Midbrain (tissue), 1 donor: ENCODE data around the gene CCNE1.
"Not testable (repeated sequence)": the region's sequence is repeated elsewhere in the genome, so short reads cannot be mapped to it uniquely, and the experiment has no call there.

Experiments used
- DNase-seq: peaks from one replicate; lab custom pipeline; 2025; lab: John Stamatoyannopoulos, UW

The CCNE1 gene

DNA sequence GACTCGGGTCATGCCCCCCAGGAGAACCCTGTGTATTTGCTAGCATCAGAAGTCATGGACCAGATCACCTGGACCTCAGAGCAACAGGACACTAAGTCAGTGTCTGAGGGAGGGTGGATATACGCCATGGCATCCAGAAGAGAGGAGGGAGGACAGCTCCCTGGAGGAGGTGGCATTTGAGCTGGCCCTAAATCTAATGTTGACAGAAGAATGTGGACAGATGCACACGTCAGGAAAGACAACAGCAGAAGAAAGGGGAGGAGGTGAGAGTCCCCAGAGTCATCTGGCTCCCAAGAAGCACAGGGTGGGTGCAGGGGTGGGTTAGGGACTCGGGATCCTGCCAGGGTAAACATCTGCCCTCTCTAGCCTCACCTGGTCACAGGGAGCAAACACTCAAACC lies 24.5 kb upstream of the CCNE1 start:
- DNase-seq = no peak

DNA sequence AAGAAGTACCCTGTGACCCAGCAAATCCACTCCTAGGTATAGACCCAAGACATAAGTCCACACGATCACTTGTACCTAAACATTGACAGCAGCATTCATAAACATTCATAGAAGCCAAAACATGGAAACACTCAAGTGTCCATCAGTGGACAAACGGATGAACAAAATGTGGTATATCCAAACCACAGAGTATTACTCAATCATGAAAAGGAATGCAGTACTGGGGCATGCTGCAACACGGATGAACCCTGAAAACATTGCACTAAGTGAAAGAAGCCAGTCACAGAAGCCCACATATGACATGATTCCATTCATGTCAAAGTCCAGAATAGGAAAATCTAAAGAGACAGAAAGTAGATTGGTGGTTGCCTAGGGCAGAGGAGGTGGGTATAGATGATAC lies 22.8 kb upstream of the CCNE1 start:
- no peak for DNase-seq

DNA sequence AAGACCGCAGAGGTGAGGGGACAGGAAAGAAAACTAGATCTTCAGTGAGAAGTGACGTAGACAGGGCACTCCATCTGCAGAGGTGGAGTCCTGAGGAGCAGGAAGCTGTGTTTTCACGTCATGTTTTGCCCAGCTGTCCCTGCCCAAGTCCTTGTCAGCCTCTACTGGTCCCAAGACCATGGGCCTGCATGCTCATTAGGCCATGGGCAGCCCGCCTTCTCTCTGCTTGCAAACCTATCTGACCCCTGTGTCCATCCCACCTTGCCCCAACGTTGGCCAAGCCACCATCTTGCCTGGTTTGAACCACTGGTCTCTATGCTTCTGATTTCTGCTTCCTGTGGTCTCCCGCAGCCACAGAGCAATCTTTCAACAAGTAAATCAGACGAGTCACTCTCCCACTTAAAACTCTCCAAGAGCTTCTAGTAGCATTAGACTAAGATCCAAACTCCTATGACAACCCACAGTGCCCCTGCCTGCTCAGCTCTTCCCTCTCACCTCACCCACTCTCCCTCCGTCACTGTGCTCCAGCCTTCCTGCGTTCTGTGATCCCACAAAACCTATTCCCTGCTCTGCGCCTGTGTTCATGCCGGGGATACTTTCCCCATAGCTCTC lies 18.6 kb upstream of the CCNE1 start:
- DNase-seq = no peak

DNA sequence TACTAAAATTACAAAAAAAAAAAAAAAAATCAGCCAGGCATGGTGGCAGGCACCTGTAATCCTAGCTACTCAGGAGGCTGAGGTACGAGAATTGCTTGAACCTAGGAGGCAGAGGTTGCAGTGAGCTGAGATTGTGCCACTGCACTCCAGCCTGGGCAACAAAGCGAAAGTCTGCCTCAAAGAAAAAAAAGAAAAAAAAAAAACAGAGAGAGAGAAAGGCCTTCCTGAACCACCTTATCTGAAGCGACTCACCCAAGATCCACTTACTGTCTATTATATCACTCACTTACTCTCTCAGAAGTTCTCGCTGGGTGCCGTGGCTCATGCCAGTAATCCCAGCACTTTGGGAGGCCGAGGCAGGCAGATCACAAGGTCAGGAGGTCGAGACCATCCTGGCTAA lies 17.3 kb upstream of the CCNE1 start:
- DNase-seq = not testable (repeated sequence)

DNA sequence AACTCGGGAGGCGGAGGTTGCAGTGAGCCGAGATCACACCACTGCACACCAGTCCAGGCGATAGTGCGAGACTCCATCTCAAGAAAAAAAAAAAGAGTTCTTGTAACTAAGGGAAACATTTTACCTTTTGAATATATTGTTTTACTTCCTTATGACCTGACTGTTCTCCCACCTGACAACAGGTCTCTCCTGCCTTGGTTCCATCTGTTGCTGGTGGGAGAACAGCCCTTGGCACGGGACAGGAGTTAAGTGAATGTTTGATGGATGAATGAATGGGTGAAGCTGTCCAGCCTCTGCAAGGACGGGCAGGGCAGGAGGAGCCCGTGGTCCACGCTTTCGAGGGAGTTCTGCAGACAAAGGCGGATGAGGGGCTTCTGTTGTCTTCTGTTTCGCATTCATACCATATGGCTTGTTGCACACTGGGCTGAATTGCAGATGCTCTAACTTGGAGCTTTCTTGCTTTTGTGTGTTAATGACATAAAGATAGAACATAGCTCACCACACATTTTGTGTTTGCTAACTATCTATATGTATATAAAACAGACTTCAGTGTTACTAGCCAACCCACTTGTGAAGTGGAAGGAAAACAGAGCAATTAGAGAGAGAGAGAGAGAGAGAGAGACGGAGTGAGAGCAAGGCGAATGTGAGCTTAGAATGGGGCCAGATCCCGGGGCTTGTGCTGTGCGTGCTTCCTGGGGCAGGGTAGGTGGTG lies 16.2 kb upstream of the CCNE1 start:
- no peak for DNase-seq

DNA sequence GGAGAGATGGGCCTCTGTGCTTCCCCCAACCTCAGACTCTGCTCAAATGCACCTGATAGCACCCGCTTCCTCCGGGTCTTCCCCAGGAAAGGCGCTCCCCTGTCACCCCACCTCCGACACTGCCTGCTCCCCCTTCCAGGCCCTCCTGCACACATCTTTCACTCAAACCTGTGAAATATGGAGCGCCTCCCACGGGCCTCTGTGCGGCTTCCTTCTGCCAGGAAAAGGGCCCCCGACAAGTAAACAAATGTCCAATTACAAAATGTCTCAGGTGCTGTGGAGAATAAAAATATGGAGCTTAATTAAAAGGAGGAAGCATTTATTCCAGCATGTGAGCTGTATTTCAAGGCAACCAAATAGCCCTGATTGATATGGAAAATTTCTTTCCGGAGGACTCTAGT lies 15.6 kb upstream of the CCNE1 start:
- DNase-seq = no peak

DNA sequence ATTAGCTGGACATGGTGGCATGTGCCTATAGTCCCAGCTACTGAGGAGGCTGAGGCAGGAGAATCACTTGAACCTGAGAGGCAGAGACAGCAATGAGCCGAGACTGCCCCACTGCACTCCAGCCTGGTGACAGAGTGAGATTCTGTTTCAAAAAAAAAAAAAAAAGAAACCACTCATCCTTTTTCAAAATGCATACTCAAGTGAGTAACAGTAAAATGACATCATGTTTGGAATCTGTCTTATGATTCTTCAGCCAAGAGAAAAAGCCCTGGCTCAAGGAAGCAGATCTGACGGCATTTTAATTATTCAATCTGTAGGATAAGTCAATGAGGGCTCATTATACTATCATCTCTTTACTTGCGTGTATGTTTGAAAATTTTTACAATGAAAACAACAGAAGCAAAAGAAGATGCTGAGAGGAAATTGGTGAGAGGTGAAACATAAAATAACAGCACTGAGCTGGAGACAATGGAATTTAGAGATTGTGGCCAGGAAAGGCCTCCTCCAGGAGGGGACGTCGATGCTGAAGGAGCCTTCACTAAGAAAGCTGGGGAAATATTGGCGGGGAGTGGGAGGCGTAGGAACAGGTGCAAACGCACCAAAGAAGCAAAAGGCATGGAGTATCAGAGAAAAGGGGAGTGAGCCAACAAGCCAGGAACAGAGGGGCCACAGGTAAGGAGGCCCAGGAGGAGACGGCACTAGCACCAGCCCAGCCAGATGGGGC lies 12.9 kb upstream of the CCNE1 start:
- no peak for DNase-seq

DNA sequence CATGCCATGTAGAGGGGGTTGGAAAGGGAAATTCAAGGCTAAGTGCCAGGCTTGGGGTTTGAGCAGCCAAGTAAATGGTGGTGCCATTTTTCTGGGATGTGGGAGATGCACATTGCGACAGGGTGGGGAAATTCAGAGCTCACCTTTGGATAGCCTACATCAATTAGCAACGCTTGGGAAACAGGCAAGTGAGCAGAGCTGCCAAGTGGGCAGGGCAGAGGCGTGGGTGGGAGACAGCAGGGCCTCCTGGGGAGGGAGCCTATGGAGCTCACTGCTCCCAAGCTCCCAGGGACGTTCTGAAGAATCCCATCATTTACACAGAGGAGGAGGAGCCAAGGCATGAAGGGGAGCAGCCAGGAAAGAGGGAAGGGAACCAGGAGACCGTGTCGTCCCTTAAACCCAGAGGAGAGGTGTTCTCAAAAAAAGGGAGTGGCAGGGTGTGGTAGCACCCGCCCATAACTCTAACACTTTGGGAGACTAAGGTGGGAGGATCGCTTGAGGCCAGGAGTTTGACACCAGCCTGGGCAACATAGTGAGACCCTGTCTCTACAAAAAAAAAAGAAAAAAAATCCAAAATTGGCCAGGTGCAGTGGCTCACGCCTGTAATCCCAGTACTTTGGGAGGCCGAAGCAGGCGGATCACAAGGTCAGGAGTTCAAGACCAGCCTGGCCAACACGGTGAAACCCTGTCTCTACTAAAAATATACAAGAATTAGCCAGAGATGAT lies 11.5 kb upstream of the CCNE1 start:
- DNase-seq = no peak

DNA sequence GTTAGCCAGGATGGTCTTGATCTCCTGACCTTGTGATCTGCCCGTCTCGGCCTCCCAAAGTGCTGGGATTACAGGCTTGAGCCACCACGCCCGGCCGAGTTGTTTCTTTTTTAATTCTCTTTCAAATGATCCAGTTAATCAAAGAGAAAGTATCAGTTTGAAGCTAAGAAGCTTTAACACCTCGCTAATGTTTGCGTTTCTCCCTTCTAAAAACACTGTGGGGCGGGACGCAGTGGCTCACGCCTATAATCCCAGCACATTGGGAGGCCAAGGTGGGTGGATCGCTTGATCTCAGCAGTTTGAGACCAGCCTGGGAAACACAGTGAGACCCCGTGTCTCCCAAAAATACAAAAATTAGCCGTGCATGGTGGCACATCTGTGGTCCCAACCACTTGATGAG lies 7.8 kb upstream of the CCNE1 start:
- DNase-seq = not testable (repeated sequence)

DNA sequence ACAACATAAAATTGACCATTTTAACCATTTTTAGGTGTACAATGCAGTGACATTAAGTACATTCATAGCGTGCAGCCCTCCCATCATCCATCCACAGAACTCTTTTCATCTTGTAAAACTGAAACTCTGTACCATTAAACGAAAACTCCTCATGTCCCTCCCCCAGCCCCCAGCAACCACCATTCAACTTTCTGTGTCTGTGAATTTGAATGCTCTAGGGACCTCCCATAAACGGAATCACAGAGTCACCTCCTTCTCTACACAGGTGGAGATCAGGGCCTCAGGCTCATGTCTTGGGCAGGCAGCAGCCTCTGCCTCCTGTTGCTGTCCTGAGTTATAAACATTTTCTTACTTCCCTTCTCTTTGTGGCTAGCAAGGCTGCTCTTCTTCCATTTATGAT lies 7.3 kb upstream of the CCNE1 start:
- no peak for DNase-seq

DNA sequence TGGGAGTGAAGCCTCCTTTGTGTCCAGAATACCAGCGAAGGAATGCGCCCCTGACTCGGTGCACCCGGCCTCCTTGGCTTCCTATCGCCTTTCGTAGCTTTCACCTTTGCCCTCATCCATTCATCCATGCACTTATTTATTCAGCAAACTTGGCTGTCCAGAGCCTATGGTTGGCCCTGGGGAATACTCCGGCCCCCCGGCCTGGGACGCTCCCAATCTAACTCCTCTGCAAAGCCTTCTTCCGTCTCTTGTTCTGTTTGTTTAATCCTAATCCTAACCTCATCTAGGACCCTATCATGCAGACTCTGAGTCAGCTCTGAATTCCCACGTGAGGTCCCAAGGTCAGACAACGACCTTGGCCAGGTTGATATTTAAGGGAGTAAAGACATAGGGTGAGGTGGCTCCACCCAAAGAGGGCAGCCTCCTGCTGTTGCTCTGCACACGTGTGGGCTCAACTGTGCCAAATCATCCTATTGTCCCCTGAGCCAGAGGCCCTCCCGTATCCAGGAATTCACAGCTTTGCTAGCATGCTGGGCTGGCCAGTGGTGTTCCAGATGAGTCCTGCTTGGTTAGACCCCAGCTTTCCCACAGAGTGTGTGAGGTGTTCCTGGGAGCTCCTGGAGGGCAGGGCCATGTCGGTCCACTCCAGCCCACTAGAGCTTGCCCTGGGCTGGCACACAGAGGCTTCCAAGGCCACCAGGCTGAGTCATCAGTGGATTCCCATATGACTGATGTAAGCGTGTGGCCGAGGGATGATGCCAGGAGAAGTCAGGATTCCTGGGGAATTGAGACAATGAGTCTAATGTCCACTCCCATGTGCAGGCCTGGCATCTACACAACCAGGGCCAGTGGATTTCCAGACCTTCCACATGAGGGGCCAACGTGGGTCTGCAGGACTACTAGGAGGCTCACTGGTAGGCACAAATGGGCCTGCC lies 6.5 kb upstream of the CCNE1 start:
- no peak for DNase-seq

DNA sequence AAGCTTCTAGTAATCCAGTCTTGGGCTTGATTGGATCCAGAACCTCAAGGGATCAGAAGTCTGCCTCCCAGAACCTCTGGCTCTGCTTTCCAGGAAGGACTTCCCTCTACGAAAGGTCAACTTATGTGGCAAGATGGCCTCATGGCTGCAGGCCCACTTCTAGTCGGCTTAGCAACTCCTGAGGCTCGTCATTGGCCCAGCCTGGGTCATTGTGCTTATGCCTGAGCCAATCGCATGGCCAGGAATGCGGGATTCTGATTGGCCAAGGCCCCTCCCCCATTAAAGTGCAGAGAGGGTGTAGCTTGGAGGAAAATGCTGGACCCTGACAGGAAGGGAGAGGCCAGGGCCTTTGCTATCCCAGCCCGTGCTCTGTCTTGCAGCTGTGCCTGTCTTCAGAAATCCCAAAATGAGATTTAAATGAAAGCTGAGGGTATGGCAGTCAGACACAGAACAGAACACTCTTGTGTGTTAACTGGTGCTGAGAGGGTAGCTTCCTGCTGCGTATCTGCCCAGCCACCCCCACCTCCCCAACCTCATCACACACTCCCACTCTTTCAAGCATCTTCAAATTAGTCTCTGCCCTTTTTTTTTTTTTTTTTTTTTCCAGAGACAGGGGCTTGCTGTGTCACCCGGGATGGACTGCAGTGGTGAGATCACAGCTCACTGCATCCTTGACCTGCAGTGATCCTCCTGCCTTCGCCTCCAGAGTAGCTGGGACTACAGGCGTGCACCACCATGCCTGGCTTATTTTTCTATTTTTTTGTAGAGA lies 5.5 kb upstream of the CCNE1 start:
- DNase-seq = no peak

DNA sequence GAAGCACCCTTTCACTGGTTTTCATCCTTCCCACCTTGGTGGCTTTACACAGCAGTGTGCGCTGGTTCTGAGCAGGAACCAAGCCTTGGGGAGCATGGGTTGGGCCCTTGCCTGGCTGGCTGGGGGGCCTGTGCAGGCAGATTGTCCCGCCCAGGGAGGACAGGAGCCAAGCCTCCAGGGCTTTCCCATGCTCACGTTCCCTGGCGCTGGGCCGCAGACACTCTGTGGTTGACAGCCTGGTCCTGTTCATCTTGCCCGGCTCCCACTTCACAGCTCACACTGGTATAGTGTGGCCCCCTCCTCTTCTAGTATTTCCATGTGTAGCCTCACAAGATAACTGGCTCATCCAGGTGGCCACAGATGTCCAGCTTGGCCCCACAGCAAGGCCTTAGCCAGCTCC lies 4.6 kb upstream of the CCNE1 start:
- no peak for DNase-seq

DNA sequence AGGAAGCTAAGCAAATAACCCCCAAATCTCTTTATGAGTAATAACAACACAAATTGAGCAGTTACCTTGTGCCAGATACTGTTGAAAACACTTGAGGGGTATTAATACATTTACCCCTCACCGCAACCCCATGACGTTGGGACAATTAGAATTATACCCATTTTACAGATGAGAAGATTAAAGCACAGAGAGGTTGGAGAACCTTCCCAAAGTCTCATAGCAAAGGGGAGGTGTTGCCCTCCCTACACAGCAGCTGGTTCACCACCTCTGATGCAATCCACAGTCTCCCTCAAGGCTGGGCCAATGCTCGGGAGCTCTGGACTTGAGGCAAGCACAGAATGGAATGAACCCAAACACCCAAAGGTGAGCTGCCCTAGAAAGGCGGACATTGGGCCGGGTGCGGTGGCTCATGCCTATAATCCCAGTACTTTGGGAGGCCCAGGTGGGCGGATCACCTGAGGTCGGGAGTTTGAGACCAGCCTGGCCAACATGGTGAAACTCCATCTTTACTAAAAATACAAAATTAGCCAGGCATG lies 3.9 kb upstream of the CCNE1 start:
- DNase-seq = no peak

DNA sequence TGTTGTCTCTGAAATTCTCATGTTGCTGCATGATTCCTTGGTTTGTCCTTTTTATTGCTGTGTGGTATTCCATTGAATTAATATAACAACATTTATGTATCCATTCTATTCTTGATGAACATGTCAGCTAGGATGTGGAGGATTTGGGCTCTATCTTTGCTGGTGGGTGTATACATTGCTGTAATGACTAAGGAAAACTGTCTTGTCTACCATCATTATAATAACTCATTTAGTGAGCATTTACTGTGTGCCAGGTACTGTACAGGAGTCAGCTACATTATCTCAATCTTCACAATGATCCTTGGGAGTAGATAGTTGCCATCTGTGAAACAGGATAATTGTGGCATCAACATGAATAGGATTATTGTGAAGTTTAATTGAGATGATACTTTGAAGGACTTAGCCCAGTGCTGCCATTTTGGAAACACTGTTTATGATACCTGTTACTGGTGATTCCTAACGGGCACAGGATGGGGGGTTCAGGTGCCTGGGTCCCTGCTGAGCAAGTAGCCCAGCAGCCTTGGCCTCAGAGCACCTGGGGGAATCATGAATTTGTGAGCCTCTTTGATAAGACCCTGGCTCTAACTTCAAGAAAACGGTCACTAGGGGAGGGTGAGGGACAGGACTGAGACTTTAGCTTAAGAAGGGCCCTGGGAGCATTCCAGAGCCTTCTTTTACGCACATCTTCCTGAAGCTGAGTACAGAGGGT lies 1.8 kb upstream of the CCNE1 start:
- DNase-seq = no peak

DNA sequence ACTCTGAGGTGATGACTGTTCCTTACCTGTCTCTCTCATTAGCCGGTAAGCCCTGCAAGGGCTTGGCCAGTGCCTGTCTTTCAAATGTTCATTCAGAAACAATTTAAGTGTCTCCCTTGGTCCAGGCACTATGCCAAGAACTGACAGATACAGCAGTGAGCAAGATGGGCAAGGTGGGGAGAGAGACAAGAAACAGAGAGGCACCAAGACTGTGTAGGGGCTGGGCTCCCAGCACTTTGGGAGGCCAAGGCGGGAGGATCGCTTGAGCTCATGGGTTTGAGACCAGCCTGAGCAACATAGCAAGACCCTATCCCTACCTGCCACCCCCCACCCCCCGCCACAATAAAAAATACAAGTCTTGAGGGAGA lies 1.3 kb upstream of the CCNE1 start:
- DNase-seq = no peak

DNA sequence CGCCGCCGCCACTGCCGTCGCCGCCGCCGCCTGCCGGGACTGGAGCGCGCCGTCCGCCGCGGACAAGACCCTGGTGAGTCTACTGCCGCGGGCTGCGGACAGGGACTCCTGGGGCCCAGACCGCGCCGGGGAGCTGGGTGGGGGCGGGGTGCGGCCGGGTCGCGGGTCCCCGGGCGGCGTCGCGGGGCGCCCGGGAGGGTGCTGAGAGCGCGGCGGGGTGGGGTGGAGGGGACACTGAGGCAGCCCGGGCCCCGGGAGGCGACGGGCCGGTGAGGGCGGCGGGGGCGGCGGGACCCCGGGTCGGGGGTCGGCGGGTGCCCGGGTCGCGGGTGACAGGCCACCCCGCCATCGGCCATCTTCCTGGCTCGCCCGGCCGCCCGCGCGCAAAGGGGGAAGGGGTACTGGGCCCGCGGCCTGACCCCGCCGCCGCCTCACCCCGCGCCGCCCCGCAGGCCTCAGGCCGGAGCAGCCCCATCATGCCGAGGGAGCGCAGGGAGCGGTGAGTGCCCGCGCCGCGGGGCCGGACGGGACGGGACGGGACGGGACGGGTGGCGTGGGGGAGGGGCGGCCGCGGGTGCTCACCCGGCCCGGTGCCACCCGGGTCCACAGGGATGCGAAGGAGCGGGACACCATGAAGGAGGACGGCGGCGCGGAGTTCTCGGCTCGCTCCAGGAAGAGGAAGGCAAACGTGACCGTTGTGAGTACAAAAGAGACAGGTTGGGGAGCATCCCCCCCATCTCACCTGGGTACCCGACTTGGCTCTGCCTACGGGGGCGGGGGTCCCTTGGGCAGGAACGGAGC lies 489 bp downstream of the CCNE1 start:
- DNase-seq = no peak

DNA sequence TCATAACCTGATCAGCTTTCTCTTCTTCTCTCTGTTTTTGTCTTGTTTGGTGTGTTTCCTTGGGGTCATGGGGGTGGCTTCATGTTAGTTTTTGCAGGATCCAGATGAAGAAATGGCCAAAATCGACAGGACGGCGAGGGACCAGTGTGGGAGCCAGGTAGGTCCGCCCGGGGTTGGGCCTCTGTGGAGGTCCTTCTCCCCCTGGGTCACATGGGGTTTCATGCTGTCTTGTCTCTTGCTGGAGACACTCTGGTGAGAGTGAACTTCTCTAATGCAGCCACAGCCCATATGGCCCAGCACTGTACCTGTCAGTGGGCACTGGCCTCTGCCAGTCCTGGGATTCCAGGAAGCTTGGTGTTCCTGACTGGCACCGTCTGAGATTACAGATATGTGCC lies 1.1 kb downstream of the CCNE1 start:
- no peak for DNase-seq

DNA sequence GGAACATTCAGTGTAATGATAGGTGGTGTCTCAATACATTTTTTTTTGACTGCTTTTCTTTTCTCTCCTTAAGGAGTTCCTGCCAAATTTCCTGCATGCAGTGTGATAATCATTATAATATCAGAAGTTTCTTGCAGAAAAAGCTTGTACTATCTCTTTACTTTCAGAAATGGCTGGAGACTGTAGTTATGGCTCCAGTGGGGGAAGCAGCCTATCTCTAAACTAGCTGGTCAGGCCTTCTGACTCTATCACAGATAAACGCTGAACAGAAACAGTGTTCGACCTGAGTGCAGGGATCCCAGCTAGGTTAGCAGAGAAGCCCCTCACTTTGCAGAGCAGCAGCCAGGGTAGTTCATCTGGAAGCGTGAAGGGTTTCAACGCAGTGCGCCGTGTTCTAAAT lies 1.9 kb downstream of the CCNE1 start:
- no peak for DNase-seq
